H1 (cell line): ENCODE measurements around the gene RETREG3. TPM values are rescaled to one million over a fixed set of nuclear protein-coding genes. Genes with fewer than 3 reads are reported as not detected.
A peak's percentile ranks its signal among the peaks of the same experiment; 100 is the strongest.

Source experiments
- CTCF ChIA-PET: fragments of 300-600 bp; sonication (Branson Sonifier 250); formaldehyde crosslinking; loops from one replicate; lab custom pipeline; 2021; ENCODE audit not compliant: partially characterized antibody; lab: Charles Lee
- POLR2A ChIA-PET: fragments of 300-600 bp; sonication (Branson Sonifier 250); formaldehyde crosslinking; loops from one replicate; lab custom pipeline; 2021; ENCODE audit warnings: inconsistent platforms; ENCODE audit not compliant: partially characterized antibody; lab: Charles Lee
- DNase-seq, 2 experiments: peaks; one replicate each; pipeline versions ENCODE4 v3.0.0 to v3.0.0-alpha.2; 2010 to 2022; ENCODE audit warnings: low spot score in 2 of 2, low read depth in 1 of 2, mixed read lengths in 1 of 2
- FAIRE-seq: peaks from 2 replicates; lab custom pipeline; 2011; peaks lifted over from hg19 to GRCh38; lab: Jason Lieb, UNC
- H2AFZ ChIP-seq: 2 replicates; pipeline ENCODE4 v1.8.1; 2012; ENCODE audit warnings: low read length, inconsistent platforms
- H2AK5ac ChIP-seq: 2 replicates; pipeline ENCODE4 v1.6.1; 2013; ENCODE audit warnings: low read depth, low read length
- H2BK120ac ChIP-seq: replicated peaks from 2 replicates; pipeline ENCODE3; 2013; ENCODE audit warnings: low read depth, low read length, inconsistent platforms
- H2BK12ac ChIP-seq: 2 replicates; pipeline ENCODE4 v1.6.1; 2013; ENCODE audit warnings: low read depth, low read length
- H2BK15ac ChIP-seq: 2 replicates; pipeline ENCODE4 v1.6.1; 2013; ENCODE audit warnings: low read length
- H2BK20ac ChIP-seq: 2 replicates; pipeline ENCODE4 v1.6.1; 2013; ENCODE audit warnings: low read length
- H2BK5ac ChIP-seq: 2 replicates; pipeline ENCODE4 v1.6.1; 2013; ENCODE audit warnings: low read depth, low read length
- H3K14ac ChIP-seq: 2 replicates; pipeline ENCODE4 v1.6.1; 2013; ENCODE audit warnings: inconsistent platforms; ENCODE audit not compliant: insufficient read length
- H3K18ac ChIP-seq: 2 replicates; pipeline ENCODE4 v1.6.1; 2013; ENCODE audit warnings: low read length; ENCODE audit errors: extremely low read depth
- H3K23ac ChIP-seq: 2 replicates; pipeline ENCODE4 v1.6.1; 2013; ENCODE audit warnings: inconsistent platforms; ENCODE audit not compliant: insufficient read length
- H3K23me2 ChIP-seq: 2 replicates; pipeline ENCODE4 v1.6.1; 2013; ENCODE audit warnings: low read depth, low read length
- H3K27ac ChIP-seq: 2 replicates; pipeline ENCODE4 v1.6.1; 2011; ENCODE audit warnings: low read depth, low read length, inconsistent platforms
- H3K27me3 ChIP-seq, 4 experiments: replicated peaks in 1 of 4; 1 replicate in 1 of 4; 2 replicates in 3 of 4; pipeline versions ENCODE4 v1.6.1 to v1.8.1; 2011 to 2013; ENCODE audit warnings: low read length in 3 of 4, mild to moderate bottlenecking in 3 of 4, inconsistent platforms in 2 of 4, mixed read lengths in 2 of 4, moderate library complexity in 1 of 4; ENCODE audit not compliant: control insufficient read depth in 3 of 4, insufficient read depth in 3 of 4; ENCODE audit errors: extremely low read depth in 1 of 4
- H3K36me3 ChIP-seq, 4 experiments: 2 replicates each; pipeline versions ENCODE4 v1.6.1 to v1.8.1; 2011 to 2013; ENCODE audit warnings: mild to moderate bottlenecking in 4 of 4, low read length in 3 of 4, moderate library complexity in 2 of 4, control low read depth in 1 of 4, inconsistent platforms in 1 of 4; ENCODE audit not compliant: insufficient read depth in 4 of 4, control insufficient read depth in 2 of 4
- H3K4ac ChIP-seq: replicated peaks from 2 replicates; pipeline ENCODE3; 2013; ENCODE audit warnings: low read length, low read depth, mixed read lengths, inconsistent platforms; ENCODE audit not compliant: insufficient read length
- H3K4me1 ChIP-seq, 4 experiments: replicated peaks in 1 of 4; 1 replicate in 1 of 4; 2 replicates in 3 of 4; pipeline versions ENCODE4 v1.6.1 to v1.8.1; 2011 to 2013; ENCODE audit warnings: low read length in 3 of 4, inconsistent platforms in 2 of 4, mixed read lengths in 1 of 4; ENCODE audit not compliant: insufficient read depth in 4 of 4, control insufficient read depth in 3 of 4
- H3K4me2 ChIP-seq, 2 experiments: 2 replicates each; pipeline versions ENCODE4 v1.6.1 to v1.8.1; 2011 to 2013; ENCODE audit warnings: low read depth in 2 of 2, low read length in 2 of 2, control low read depth in 1 of 2, inconsistent platforms in 1 of 2, mild to moderate bottlenecking in 1 of 2; ENCODE audit not compliant: insufficient read depth in 1 of 2
- H3K4me3 ChIP-seq, 4 experiments: fragments of 200-600, 300-600 bp in 1 of 4; sonication (generic), shearing (Covaris generic), sonication (Bioruptor Twin) in 1 of 4; 2 replicates each; pipeline versions ENCODE4 v1.5.1 to v1.8.1; 2011 to 2016; ENCODE audit warnings: low read length in 4 of 4, low read depth in 3 of 4, control low read depth in 2 of 4, inconsistent platforms in 2 of 4, mild to moderate bottlenecking in 2 of 4, mixed read lengths in 1 of 4, moderate library complexity in 1 of 4; ENCODE audit not compliant: insufficient read depth in 2 of 4; ENCODE audit errors: extremely low read depth in 1 of 4
- H3K56ac ChIP-seq: replicated peaks from 2 replicates; pipeline ENCODE3; 2013; ENCODE audit warnings: low read depth, mild to moderate bottlenecking, mixed read lengths, low read length, inconsistent platforms; ENCODE audit not compliant: insufficient read length
- H3K79me1 ChIP-seq: 2 replicates; pipeline ENCODE4 v1.6.1; 2013; ENCODE audit warnings: low read depth, low read length, control low read depth
- H3K79me2 ChIP-seq, 2 experiments: 2 replicates each; pipeline versions ENCODE4 v1.6.1 to v1.8.1; 2012 to 2013; ENCODE audit warnings: low read length in 2 of 2, mild to moderate bottlenecking in 2 of 2, inconsistent platforms in 1 of 2; ENCODE audit not compliant: insufficient read depth in 2 of 2, control insufficient read depth in 1 of 2
- H3K9ac ChIP-seq, 4 experiments: replicated peaks in 1 of 4; 1 replicate in 1 of 4; 2 replicates in 3 of 4; pipeline versions ENCODE4 v1.6.1 to v1.8.1; 2011 to 2013; ENCODE audit warnings: low read depth in 3 of 4, low read length in 3 of 4, control low read depth in 2 of 4, mild to moderate bottlenecking in 2 of 4, moderate library complexity in 2 of 4, inconsistent platforms in 1 of 4; ENCODE audit errors: extremely low read depth in 1 of 4
- H3K9me3 ChIP-seq, 2 experiments: 2 replicates each; pipeline versions ENCODE4 v1.6.1 to v1.8.1; 2012 to 2013; ENCODE audit warnings: mild to moderate bottlenecking in 2 of 2, moderate library complexity in 2 of 2, control low read depth in 1 of 2, inconsistent platforms in 1 of 2, low read depth in 1 of 2, low read length in 1 of 2, mixed read lengths in 1 of 2; ENCODE audit not compliant: insufficient read depth in 2 of 2
- H4K20me1 ChIP-seq, 2 experiments: replicated peaks in 1 of 2; 2 replicates each; pipeline versions ENCODE3 to v1.8.1; 2011 to 2013; ENCODE audit warnings: inconsistent platforms in 2 of 2, low read length in 2 of 2, mild to moderate bottlenecking in 1 of 2; ENCODE audit not compliant: insufficient read depth in 2 of 2, control insufficient read depth in 1 of 2
- H4K5ac ChIP-seq: 2 replicates; pipeline ENCODE4 v1.6.1; 2013; ENCODE audit warnings: low read length, low read depth, mixed read lengths, inconsistent platforms; ENCODE audit not compliant: insufficient read length
- H4K8ac ChIP-seq: 2 replicates; pipeline ENCODE4 v1.8.0; 2013; ENCODE audit warnings: mild to moderate bottlenecking, moderate library complexity, low read length, inconsistent platforms; ENCODE audit not compliant: insufficient read depth; ENCODE audit errors: extremely low read depth
- H4K91ac ChIP-seq: replicated peaks from 2 replicates; pipeline ENCODE3; 2013; ENCODE audit warnings: low read length, mixed read lengths, inconsistent platforms; ENCODE audit not compliant: insufficient read length
- CHD2 ChIP-seq: IDR thresholded peaks from 2 replicates; pipeline ENCODE4 v1.6.1; 2012; ENCODE audit warnings: low read length, improper control_type of control experiment
- EZH2 ChIP-seq: fragments of 200-600 bp; sonication (generic); IDR thresholded peaks from 2 replicates; pipeline ENCODE4 v1.7.1; 2012; ENCODE audit warnings: low read depth, mild to moderate bottlenecking, moderate library complexity, low read length, inconsistent platforms; ENCODE audit not compliant: severe bottlenecking
- GTF2F1 ChIP-seq: IDR thresholded peaks from 2 replicates; pipeline ENCODE4 v1.6.1; 2012; ENCODE audit warnings: low read depth, low read length, improper control_type of control experiment, borderline replicate concordance
- MAFK ChIP-seq: IDR thresholded peaks from 2 replicates; pipeline ENCODE4 v1.6.1; 2012; ENCODE audit warnings: low read depth, mild to moderate bottlenecking, improper control_type of control experiment, low read length
- NRF1 ChIP-seq: IDR thresholded peaks from 2 replicates; pipeline ENCODE4 v1.6.1; 2011; ENCODE audit warnings: mild to moderate bottlenecking, low read depth, low read length, improper control_type of control experiment
- PHF8 ChIP-seq: fragments of 200-600 bp; sonication (generic); conservative IDR thresholded peaks from 2 replicates; pipeline ENCODE4 v1.7.1; 2012; ENCODE audit warnings: low read depth, mild to moderate bottlenecking, inconsistent platforms, low read length, moderate library complexity
- RFX5 ChIP-seq: IDR thresholded peaks from 2 replicates; pipeline ENCODE4 v1.6.1; 2011; ENCODE audit warnings: low read depth, low read length, improper control_type of control experiment, borderline replicate concordance
- RNF2 ChIP-seq: fragments of 200-900, 300-1000 bp; sonication (generic); IDR thresholded peaks from 2 replicates; pipeline ENCODE4 v1.7.1; 2016; ENCODE audit warnings: borderline replicate concordance, low read depth, mild to moderate bottlenecking, antibody characterized with exemption, low read length; ENCODE audit not compliant: poor library complexity, severe bottlenecking; ENCODE audit errors: missing control alignments
- RXRA ChIP-seq: IDR thresholded peaks from 2 replicates; pipeline ENCODE4 v1.6.1; 2011; ENCODE audit warnings: low read depth, mild to moderate bottlenecking, low read length, moderate library complexity; ENCODE audit not compliant: insufficient read depth
- SP2 ChIP-seq: IDR thresholded peaks from 2 replicates; pipeline ENCODE4 v1.6.1; 2012; ENCODE audit warnings: mild to moderate bottlenecking, low read length, inconsistent platforms
- SP4 ChIP-seq: IDR thresholded peaks from 2 replicates; pipeline ENCODE4 v1.6.1; 2012; ENCODE audit warnings: low read length, inconsistent platforms
- WGBS, 2 experiments: shearing (Covaris generic) in 1 of 2; methylation state at CpG; one replicate each; pipeline versions ENCODE4 v1.1.6 to v1.1.7; 2013 to 2015; ENCODE audit warnings: low lambda C conversion rate in 2 of 2, mixed read lengths in 2 of 2, inconsistent platforms in 1 of 2, low coverage in 1 of 2, missing lambda C conversion rate in 1 of 2; ENCODE audit not compliant: insufficient replicate concordance in 2 of 2, insufficient coverage in 1 of 2, insufficient read length in 1 of 2; ENCODE audit errors: extremely low coverage in 1 of 2, missing lambda C conversion rate in 1 of 2; 5-methylcytosine and 5-hydroxymethylcytosine counted together
- polyA plus RNA-seq, 7 experiments: library from polyadenylated mRNA; depleted of rRNA in 3 of 7; stranded (reverse) in 5 of 7; unstranded in 2 of 7; fragments of >200 nt in 5 of 7; fragments of 200-250 nt in 2 of 7; gene quantifications; 1 replicate in 5 of 7; 2 replicates in 1 of 7; 4 replicates in 1 of 7; pipeline versions ENCODE4 v1.2.1 to v1.2.3, GENCODE V29; 2011 to 2013; ENCODE audit warnings: missing spikeins in 2 of 7, mixed read lengths in 2 of 7
- total RNA-seq: library from RNA; stranded (reverse); fragmentation: NEBNext Ultra II Directional; extraction: Animal tissue kit (Norgen Biotek cat#: 25700); gene quantifications from 2 replicates; pipeline ENCODE4 v1.2.1, GENCODE V29; 2021
- TF ChIP-seq, protein P1 (sequence below): IDR thresholded peaks from 2 replicates; pipeline ENCODE4 v1.6.1; 2012; ENCODE audit warnings: low read length, inconsistent platforms

The RETREG3 gene
- total and polyA plus RNA-seq, 2 of the 8 experiments (the other 6 are each of a cell fraction or from before 2014, with no cell fraction given), result 23.7 to 42.6 TPM

DNA sequence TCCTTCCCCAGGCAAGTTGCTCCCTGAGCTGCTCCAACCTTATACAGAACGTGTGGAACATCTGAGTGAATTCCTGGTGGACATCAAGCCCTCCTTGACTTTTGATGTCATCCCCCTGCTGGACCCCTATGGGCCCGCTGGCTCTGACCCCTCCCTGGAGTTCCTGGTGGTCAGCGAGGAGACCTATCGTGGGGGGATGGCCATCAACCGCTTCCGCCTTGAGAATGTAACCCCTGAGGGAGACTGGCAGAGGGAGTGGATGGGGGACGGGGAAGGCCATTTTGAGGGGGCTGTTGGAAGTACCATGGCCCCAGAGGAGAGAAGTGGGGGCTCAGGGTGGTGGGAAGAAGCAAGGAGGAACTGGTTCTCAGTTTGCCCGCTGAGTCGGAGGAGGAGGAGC lies 45.2 kb downstream of the RETREG3 start:
- Histone ChIP-seq H4K5ac (no peak overlapping the region), H3K14ac (no peak overlapping the region), H3K79me2 (peaks cover 9 to 22% of the 10 kb centered on the region in 2 experiments; a peak in 3 of 4 replicates), H2AK5ac (no peak overlapping the region), H3K79me1 (peaks cover 17% of the 10 kb centered on the region), H3K4me1 (peaks cover 0 to 21% (median 9%) of the 10 kb centered on the region in 4 experiments; a peak in 5 of 7 replicates), H4K91ac (no peak overlapping the region), H3K9me3 (no peaks in the 10 kb centered on the region), H2BK120ac (no peak overlapping the region), H3K56ac (no peak overlapping the region), H4K8ac (no peak overlapping the region), H3K23ac (no peak overlapping the region), H2BK5ac (no peak overlapping the region), H3K27ac (no peak overlapping the region), H3K4me3 (no peak overlapping the region), H2BK12ac (no peak overlapping the region), H3K9ac (no peak overlapping the region), H4K20me1 (peaks cover 0 to 1% of the 10 kb centered on the region in 2 experiments), H3K36me3 (peaks cover 5 to 19% (median 15%) of the 10 kb centered on the region in 4 experiments), H3K4me2 (peak overlapping the region in 1 of 2 experiments; percentile 88; a peak in 1 of 4 replicates), H3K18ac (no peak overlapping the region), H3K27me3 (no peaks in the 10 kb centered on the region), H3K23me2 (peaks cover 18% of the 10 kb centered on the region), H2BK15ac (no peak overlapping the region), H2AFZ (no peak overlapping the region), H2BK20ac (no peak overlapping the region), H3K4ac (no peak overlapping the region)
- no peak for TF ChIP-seq MAFK
- no peak for TF ChIP-seq SP4
- no peak for TF ChIP-seq CHD2
- TF ChIP-seq GTF2F1, result no peak
- no peak for TF ChIP-seq EZH2
- TF ChIP-seq, protein P1, sequence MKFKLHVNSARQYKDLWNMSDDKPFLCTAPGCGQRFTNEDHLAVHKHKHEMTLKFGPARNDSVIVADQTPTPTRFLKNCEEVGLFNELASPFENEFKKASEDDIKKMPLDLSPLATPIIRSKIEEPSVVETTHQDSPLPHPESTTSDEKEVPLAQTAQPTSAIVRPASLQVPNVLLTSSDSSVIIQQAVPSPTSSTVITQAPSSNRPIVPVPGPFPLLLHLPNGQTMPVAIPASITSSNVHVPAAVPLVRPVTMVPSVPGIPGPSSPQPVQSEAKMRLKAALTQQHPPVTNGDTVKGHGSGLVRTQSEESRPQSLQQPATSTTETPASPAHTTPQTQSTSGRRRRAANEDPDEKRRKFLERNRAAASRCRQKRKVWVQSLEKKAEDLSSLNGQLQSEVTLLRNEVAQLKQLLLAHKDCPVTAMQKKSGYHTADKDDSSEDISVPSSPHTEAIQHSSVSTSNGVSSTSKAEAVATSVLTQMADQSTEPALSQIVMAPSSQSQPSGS, result no peak
- no peak for TF ChIP-seq RFX5
- no peak for TF ChIP-seq PHF8
- no peak for TF ChIP-seq RNF2
- TF ChIP-seq RXRA, result no peak
- TF ChIP-seq SP2, result no peak
- TF ChIP-seq NRF1, result no peak
- POLR2A ChIA-PET, result interaction anchor here (1.1 to 8.1 kb wide), 2 partner anchors 12 to 19 kb away, joined by 3 to 74 read pairs; partner anchors contain the start of gene PSMC3IP
- DNase-seq (no peak), FAIRE-seq (no peak)
- CTCF ChIA-PET, result interaction anchor here (1.0 to 2.6 kb wide), 5 partner anchors 10 to 746 kb away, joined by 3 to 15 read pairs (median 4); partner anchors contain the start of gene HSD17B1
- 80% methylated on average over 8 of the region's 9 CpGs; no CpG with 5 or more reads in 1 of the 2 experiments for WGBS, 2 experiments
